Activated CD8-positive, alpha-beta memory T cell treated with anti-CD3 and anti-CD28 coated beads for 48 hours (primary cell): ENCODE results near the gene TP63.

Source experiments
- DNase-seq, 3 experiments: peaks; one replicate each; pipeline ENCODE4 v3.0.0-alpha.2; 2020; ENCODE audit warnings: low read depth in 2 of 3, low spot score in 2 of 3

TP63 gene

DNA sequence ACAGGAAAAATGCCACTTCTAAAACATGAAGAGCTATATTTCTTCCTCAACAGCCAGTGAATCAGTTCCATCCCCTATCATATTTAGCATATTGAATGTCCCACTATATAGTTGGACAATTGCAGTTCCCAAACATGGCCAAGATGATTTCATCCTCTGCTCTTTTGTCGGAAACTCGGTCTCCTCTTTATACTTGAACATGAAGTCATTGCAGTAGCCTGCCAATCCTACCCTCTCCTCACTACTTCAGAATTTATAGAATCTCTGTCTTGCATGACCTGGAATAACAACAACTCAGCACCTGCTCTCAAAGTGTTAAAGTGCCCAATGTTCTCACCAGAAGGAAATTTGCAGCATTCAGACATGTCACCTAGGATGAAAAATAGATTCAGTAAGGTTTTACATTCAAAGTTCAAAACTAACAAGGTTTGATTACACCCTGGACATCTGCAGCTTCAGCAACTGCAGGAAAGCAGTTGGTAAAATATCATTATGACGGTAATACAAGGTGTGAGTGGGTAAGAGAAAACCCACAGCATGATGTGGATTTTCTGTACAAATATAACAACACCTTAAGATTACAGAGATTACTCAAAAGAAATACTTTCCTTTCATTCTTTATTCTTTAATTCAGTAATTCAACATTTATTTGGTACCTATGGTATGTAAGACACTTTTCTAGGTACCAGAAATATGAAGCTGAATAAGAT, 52.5 kb downstream of the TP63 start:
- no peak for DNase-seq

DNA sequence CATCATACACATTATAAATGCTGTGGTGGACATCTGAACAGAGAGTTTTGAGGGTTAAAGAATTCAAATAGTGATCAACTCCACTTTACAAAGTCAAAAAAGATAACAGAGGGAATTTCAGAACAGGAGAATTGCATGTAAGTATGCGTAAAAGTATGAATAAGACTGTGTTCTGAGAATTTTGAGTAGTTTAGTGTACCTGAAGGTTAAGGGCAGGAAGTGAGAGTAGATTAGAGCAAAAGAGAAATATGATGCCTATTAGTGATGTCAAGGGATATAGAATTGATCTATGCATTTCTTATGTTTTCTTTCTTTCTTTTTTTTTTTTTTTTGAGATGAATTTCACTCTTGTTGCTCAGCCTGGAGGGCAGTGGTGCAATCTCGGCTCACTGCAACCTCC, 53.1 kb downstream of the TP63 start:
- no peak for DNase-seq

DNA sequence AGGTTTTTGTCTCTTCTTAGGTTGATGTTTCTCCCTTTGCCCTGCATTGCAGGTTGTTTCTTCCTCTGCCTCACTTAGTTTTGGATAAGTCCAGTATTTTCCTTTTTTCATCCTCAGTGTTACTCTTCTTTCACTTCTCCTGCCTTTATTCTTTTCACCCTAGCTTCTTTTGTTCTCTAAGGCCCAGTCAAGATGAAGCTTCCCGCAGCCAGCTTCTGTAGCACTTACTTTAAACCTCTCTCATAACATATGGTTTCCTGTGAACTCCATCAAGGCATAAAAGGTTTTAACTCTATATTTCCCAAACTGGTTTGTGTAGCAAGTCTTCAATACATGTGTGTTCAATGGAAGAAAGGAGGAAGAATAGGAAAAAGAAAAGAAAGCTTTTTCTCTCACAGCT, 54.1 kb downstream of the TP63 start:
- DNase-seq = no peak

DNA sequence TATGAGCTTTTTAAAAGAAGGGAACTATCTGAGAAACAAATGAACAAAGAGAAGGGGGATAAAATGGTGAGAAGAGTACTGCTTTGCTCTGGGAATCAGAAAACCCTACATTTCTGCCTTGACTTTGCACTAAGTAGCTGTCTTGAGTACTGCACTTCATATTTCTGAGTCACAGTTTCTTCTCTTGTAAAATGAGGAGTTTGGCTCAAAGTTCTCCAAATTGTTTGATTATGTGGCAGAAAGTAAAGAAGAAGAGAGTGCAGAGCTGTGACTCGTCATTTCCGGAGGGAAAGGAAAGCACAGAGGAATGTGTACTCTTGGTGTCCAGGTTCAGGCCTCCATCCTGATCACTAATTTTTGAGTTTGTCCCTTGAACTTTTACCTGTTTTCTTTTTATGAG, 54.7 kb downstream of the TP63 start:
- no peak for DNase-seq

DNA sequence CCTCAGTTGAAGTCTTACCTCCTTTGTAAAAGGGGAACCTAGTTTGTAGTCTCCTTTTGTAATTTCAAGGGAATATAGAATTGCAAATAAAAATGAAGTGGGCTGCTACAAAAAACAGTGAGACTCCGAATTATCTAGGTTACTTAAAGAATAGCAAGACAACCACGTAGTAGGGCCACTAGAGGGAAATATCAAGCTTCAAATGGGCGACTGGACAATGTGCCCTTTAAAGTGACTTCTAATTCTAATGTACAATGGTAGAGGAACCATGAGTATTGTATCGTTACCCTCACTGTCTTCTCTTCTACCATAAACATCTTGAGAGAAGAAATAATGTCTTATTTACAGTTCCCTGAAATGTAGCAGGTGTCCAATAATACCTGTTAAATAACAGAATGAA, 56.3 kb downstream of the TP63 start:
- DNase-seq = no peak

DNA sequence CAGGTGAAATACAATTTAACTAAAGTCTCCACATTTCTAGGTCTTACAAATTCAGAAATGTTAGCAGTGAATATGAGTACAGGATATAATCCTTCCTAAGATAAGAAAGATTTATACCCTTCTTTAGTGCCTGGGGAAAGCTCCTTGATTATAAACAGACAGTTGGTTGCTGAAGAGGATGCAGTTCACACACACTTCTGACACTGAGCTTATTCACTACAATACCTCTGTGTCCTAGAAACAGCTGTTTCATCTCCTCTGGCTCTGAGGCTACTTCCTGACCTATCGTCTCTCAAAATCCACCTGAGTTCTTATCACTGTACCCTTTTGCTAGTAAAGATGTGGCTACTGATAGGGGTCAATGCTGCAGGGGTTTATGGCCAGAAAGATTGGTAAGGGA, 57.1 kb downstream of the TP63 start:
- DNase-seq = no peak

DNA sequence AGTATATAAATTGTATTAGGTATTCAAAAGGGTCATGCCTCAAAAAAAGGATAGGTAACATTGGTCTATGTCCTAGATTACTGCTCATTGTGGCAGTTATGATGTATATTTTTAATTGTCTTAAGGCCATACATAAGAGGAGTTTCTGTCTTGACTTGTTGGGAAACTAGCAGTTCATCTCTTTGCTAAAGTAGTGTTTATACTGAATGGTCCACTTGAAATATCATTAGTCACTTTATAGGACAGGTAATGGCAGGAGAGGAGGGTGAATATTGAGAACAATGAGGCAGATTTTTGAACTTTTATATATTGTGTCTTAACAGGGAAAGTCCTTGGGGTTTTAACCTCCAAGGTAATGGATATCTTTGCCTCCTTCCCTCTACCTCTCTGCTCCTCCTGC, 58.4 kb downstream of the TP63 start:
- DNase-seq = no peak

DNA sequence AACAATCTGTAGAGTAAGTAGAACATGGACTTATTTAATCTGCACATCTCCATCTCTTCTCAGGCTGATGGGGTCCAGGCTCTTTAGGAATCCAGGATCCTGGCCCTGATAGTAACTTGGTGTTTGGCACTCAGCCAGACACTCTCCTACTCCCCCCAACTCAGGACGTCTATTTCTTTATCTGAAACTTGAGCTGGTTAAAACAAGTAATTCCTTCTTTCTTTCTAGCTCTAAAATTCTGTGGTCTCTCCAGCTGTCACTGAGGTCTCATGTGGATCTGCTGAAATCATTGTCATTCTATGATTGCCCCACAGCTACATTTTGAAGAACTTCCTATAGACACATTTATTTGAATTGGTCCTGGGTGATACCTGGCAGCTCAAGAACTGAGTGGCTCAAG, 59.0 kb downstream of the TP63 start:
- DNase-seq = no peak

DNA sequence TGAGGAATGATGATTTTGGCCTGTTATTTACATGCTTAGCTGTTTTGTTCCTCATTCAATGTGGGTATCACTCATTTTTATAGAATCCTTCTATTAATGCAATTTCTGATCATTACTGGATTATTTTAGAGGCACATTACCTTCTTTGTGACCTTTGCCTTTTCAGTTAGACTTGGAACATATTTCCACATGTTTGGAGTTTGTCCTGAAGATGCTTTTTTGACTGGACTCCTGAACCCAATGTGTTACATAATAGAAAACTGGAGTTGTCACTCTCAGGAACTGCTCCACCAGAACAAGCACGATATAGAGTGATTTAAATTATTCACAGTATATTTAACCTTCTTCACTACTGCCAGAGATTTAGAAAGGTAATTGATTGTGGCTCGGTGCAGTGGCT, 59.5 kb downstream of the TP63 start:
- no peak for DNase-seq

DNA sequence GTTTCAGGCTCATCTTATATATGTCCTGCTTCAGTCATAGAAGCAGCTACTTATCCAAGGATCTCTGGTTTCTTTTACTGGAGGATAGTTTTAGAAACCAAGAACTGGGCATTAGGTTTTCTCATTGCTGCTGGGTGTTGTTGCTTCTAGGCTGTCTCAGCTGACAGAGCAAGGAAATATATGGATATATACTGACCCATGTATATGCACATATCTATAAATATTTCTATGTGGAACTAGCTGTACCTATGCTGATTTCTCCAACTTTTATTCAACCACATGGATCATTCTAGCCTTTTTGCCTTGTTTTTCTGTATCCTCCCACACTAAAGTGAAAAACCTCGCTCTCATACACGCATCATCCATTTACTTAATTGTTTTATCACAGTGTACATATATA, 64.2 kb downstream of the TP63 start:
- DNase-seq = no peak

DNA sequence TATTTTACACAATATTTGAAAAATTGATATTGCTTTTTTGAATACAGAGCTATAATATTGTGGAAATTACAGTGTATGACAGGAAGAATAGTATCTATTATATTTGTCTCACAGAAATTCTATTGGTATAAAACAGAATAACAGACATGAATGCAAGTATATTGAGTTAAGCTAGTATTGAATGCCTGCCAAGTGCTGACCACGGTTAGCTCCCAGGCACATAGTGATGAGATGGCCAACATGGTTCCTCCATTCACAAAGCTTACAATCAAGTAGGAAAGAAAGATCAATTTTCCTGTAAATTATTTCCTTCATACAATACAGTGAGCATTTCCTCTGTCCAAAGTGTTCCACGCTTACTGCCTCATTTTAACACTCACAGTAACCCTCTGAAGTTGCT, 67.6 kb downstream of the TP63 start:
- DNase-seq = no peak

DNA sequence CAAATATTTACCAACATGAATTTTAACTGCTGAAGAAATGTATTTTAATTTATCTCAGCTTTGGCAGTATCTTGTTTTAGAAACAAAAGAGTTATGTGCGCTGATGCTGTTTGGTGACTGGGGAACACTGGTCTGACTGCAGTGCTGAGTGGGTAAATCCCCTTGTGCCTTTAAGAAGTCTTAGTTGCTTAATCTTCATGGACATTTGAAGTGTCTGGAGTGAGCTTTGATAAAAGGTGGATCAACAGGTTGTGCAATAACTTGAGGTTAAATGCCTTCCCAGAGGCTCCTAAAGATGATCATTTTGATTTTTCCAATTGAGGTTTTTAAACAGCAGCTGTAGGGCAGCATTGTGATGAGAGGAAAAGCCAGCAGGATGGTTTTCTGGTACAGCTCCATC, 68.7 kb downstream of the TP63 start:
- no peak for DNase-seq

DNA sequence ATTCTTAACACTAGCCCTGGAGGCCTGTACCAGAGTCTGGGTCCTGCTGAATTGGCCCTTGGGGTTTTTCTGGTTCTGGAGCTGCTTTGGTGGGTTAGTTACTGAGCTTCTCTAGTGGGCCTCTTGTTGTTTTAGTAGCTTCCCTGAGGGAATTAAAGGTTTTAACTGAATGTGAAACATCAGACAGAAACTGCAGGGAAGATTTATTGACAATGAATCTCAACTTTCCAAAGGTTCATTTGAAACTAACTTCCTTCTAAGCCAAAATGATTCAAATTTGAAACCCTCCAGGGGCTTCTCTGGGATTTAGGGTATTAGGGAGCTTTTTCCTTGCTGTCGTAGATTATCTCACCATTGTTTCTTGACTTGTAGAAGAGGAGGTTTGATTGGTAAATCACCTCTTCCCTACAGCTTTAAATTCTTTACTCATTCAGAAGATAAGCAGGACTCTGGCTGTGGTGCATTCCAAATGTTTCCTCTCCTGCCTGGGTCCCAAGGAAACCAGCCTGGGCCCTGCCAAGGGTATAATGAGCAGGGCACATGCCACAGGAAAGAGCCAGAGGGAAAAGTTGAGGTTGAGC, 71.0 kb downstream of the TP63 start:
- no peak for DNase-seq

DNA sequence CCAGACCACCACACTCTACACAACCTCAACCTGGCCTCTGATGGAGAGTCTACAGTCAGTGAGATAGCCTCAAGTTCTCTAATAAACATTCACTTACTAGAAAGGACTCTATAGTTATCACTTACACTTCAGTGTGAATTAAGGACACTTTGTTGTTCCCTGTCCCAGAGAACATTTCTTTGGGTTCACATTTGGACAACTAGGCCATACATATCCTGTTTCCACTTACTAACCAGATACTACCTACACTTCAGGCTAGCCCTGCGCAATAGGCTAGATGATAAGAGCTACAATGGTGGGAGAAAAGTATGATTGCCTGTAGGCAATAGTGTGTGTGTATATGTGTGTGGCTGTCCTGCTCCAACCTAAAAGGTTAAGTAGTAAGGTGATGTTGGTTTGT, 72.7 kb downstream of the TP63 start:
- DNase-seq = no peak

DNA sequence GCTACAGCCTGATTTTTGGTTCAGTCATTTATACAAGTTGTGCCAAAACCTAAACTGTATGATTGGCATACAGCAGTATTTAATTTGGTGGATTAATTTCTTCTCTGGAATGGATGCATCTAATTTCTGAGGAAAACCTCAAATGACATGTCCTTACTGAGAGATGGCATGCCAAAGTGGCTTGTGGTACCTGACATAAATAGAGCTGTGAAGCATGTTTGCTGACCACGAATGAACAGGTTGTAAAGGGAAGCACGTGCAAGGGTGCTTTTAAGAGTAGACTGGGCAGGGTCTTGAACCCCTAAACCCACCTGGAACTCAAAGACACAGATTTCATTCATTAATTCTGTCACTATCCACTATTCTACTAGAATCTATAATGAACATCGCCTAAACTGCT, 77.2 kb downstream of the TP63 start:
- DNase-seq = no peak

DNA sequence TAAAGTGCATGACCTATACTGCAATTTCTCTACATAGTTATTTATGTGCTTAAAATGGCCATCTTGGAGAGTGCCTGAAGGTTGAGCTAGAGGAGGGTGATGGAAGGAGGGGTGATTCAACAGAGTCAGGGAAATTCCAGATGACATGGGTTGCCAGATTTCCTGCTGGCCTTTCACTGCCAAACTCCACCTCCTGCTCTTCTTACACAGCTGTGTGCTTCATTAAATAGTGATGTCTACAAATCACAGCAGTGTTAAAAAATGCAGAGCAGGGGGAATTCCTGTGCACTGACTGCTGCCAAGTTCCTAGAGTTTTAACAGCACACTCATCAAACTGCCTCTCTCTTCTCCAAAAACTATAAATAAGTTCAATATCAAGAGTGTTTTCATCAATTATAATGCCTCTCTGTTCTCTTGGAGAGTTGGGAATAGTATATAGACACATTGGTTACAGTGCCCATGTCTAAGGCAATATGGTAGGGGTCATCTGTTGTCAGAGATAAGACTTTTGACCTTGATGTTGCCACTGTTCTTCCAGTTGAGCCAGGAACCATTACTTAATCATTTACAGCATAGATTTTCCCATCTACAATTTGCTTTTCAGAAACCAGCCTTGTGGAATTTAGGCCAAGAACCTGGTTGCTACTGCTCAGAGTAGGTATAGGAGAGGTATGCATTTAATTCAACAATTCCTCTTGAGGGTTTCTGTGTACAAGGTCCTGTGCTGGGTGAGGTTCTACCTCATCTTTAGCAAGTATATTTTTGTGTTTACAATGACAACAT, 79.6 kb downstream of the TP63 start:
- no peak for DNase-seq

DNA sequence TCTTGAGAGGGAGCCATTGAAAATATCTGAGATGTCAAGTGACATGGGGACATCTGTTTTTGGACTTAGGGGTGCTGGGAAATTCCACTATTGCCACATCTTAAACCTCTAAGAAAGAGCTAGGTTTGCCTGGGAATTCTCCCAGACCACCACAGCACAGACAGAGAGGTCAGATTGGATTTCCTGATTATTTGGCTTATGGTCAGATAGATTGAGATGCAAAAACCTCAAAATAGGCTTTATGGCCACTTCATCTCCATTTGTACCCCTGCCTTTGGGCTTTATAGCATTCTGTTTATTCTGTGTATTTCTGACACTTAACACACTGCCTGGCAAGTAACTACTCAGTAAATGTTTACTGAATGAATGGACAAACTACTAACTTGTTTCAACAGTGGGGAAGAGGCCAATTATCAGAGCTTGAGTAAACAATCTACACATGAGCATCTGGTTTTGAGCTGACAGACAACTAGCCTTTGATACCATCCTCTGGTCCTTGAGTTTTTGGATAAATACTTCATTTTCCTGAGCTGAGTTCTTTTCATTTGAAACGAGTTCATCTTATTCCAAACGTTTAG, 81.8 kb downstream of the TP63 start:
- DNase-seq = no peak

DNA sequence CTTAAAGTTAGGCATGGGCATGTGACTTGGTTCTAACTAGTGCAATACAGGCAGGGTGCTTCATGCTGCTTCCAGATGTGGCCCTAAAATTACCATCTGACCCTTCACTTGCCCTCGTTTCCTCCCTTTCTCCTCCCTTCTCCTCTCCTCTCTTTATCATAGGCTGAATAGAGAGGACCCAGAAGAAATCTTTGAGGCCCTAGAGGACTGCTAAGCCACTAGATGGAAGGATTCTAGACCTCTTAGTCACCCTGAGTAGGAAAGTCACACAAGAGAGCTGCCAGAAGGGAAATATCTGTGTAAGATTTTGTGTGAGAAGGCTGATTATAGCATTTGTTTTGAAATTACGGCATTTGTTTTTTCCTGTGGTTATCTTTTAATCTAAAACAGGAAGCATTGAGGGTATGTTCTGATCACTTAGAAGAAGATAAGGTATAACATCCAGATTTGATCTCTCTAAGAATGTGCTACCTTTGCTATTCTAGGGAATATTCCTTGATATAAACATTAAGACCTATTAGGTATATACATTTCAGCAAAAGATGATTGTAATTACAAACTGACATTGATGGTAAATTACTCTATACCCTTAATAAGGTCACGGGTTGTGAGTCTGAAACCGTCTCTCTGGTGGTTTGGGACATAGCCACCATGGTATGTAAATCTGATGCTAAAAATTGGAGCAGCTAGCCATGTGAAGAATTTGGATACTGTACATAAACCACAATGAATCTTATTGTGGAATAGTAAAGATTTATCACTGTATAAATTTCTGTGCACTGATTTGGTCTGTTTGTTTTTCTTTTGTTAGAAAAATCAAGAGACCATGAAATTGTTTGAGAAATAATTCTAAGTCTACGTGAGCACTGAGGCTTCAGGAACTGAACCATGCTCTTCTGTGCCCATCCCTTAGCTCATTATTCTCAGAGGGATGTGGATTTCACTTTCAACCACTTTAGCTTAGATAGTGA, 84.1 kb downstream of the TP63 start:
- DNase-seq = no peak

DNA sequence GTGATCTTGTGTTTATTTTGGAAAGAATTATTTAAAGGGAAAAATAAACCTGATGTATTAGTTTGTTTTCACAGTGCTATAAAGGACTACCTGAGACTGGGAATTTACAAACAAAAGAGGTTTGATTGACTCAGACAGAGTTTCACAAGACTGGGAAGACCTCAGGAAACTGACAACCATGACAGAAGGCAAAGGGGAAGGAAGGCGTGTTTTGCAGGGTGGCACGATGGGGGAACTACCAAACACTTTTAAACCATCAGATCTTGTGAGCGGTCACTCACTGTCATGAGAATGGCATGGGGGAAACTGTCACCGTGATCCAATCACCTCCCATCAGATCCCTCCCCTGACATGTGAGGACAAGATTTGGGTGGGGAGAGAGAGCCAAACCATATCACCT, 87.0 kb downstream of the TP63 start:
- no peak for DNase-seq

DNA sequence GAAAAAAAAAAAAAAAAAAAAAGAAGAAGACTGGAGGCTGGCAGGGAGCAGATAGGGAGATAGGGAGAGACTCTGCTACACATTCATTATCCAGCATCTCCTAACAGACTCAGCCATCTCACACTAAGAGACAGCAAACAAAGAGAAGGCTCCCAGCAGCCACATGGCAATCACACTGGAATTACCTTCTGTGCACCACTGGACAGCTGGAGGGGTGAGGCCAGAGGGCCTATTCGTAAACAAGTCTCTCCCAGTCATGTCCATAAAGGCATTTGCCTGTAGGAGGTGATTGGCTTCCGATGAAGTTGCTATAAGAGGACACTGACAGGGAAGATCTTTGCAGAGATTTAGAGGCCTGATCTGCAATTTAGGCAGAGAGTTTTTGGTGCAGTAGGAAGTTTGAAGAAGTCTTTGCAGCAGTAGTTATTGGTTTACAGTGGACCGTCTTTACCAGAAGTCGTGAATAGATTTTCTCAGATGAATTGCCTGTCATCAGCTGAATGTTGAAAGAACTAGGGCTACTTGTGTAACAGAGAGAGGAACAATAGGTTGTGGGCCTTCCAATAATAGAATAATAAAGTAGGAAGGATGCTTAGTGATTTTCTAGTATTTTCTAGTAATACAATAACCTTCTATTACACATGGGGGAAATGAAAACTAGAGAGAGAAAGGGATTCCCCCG, 89.7 kb downstream of the TP63 start:
- DNase-seq = no peak
